Left lung (tissue), 10 donors: Measurements from ENCODE around the gene KCNF1. TPM values are rescaled to one million over a fixed set of nuclear protein-coding genes. Genes with fewer than 3 reads are reported as not detected.

Experiments
- ATAC-seq: fragments of 200-7000 bp; cut with Tn5 transposase; one replicate; pipeline ENCODE4 v1.9.1; 2020; ENCODE audit warnings: moderate library complexity
- DNase-seq, 4 donors: peaks; one replicate each; pipeline ENCODE4 v3.0.0-alpha.2; 2013 to 2020
- H3K27ac ChIP-seq, 2 donors: fragments of 200-600 bp; sonication (generic) in 1 of 2; one replicate each; pipeline versions ENCODE4 v1.5.0 to v1.8.0; 2020 to 2021
- H3K27me3 ChIP-seq, 2 donors: fragments of 200-600 bp; sonication (generic) in 1 of 2; one replicate each; pipeline versions ENCODE4 v1.5.0 to v1.8.0; 2020 to 2021
- H3K36me3 ChIP-seq, 2 donors: fragments of 200-600 bp; sonication (generic) in 1 of 2; one replicate each; pipeline versions ENCODE4 v1.5.0 to v1.8.0; 2020 to 2021
- H3K4me1 ChIP-seq, 2 donors: fragments of 200-600 bp; one replicate each; pipeline ENCODE4 v1.8.0; 2021
- H3K4me3 ChIP-seq, 2 donors: fragments of 200-600 bp; sonication (generic) in 1 of 2; one replicate each; pipeline versions ENCODE4 v1.5.0 to v1.8.0; 2020 to 2021; ENCODE audit warnings: mild to moderate bottlenecking in 1 of 2
- H3K9me3 ChIP-seq, 2 donors: fragments of 200-600 bp; sonication (generic) in 1 of 2; one replicate each; pipeline versions ENCODE4 v1.5.0 to v1.8.0; 2020 to 2021
- intact Hi-C, 2 donors: fragments of 100-400 bp; cut with DNase I; formaldehyde crosslinking; loops; one replicate each; pipeline versions ENCODE4 v1.11.2 to v1.14.2; 2022
- polyA plus RNA-seq, 6 donors: library from polyadenylated mRNA; unstranded; fragments of 120-200 nt; gene quantifications; one replicate each; pipeline ENCODE4 v1.2.1, GENCODE V29; 2013; ENCODE audit not compliant: insufficient read length in 6 of 6
- total RNA-seq, 2 donors: library from RNA; stranded (reverse); fragmentation: NEBNext Ultra II Directional; extraction: Animal tissue kit (Norgen Biotek cat#: 25700); gene quantifications; one replicate each; pipeline ENCODE4 v1.2.1, GENCODE V29; 2021
- TF ChIP-seq, protein P1 (sequence below), 2 donors: fragments of 200-600 bp; sonication (generic) in 1 of 2; IDR thresholded peaks; one replicate each; pipeline versions ENCODE4 v1.5.0 to v1.8.0; 2021; ENCODE audit warnings: antibody characterized with exemption in 2 of 2
- donor health status: DM: no; HTN: yes; CAD: no.
- donor health status: DM: no; HTN: no; CAD: no.

KCNF1 gene
- total and polyA plus RNA-seq, 8 donors, result 0.98 to 2.5 (median 1.8) TPM; not detected in 2

DNA sequence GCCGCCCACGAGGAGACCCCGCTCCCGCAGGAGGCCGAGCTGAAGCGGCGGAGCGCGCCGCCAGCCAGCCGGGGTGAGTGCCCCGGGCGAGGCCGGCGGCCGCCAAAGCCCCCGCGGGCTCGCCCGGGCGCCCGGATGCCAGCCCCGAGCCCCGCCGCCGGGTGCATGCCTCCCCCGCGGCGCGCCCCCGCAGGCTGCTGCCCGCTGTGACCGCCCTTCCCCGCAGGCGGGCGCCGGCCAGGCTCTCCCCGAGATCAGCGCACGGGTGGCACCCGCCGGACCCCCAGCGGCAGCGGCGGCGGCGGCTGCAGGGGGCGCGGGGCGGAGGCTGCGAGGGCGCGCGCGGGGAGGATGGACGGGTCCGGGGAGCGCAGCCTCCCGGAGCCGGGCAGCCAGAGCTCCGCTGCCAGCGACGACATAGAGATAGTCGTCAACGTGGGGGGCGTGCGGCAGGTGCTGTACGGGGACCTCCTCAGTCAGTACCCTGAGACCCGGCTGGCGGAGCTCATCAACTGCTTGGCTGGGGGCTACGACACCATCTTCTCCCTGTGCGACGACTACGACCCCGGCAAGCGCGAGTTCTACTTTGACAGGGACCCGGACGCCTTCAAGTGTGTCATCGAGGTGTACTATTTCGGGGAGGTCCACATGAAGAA, 470 bp downstream of the KCNF1 start:
- Histone ChIP-seq H3K4me3 (peak overlapping the region in 1 of 2 donors; percentile 7), H3K9me3 (no peaks in the 10 kb centered on the region), H3K36me3 (no peaks in the 10 kb centered on the region), H3K4me1 (peaks cover 0 to 7% of the 10 kb centered on the region in 2 donors), H3K27ac (no peak overlapping the region), H3K27me3 (peaks cover 37 to 70% of the 10 kb centered on the region in 2 donors)
- TF ChIP-seq, protein P1, sequence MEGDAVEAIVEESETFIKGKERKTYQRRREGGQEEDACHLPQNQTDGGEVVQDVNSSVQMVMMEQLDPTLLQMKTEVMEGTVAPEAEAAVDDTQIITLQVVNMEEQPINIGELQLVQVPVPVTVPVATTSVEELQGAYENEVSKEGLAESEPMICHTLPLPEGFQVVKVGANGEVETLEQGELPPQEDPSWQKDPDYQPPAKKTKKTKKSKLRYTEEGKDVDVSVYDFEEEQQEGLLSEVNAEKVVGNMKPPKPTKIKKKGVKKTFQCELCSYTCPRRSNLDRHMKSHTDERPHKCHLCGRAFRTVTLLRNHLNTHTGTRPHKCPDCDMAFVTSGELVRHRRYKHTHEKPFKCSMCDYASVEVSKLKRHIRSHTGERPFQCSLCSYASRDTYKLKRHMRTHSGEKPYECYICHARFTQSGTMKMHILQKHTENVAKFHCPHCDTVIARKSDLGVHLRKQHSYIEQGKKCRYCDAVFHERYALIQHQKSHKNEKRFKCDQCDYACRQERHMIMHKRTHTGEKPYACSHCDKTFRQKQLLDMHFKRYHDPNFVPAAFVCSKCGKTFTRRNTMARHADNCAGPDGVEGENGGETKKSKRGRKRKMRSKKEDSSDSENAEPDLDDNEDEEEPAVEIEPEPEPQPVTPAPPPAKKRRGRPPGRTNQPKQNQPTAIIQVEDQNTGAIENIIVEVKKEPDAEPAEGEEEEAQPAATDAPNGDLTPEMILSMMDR (IDR thresholded peaks at IDR 0.05), result no peak
- intact Hi-C loops, result no loop called here
- no peak for DNase-seq
- no peak for ATAC-seq

DNA sequence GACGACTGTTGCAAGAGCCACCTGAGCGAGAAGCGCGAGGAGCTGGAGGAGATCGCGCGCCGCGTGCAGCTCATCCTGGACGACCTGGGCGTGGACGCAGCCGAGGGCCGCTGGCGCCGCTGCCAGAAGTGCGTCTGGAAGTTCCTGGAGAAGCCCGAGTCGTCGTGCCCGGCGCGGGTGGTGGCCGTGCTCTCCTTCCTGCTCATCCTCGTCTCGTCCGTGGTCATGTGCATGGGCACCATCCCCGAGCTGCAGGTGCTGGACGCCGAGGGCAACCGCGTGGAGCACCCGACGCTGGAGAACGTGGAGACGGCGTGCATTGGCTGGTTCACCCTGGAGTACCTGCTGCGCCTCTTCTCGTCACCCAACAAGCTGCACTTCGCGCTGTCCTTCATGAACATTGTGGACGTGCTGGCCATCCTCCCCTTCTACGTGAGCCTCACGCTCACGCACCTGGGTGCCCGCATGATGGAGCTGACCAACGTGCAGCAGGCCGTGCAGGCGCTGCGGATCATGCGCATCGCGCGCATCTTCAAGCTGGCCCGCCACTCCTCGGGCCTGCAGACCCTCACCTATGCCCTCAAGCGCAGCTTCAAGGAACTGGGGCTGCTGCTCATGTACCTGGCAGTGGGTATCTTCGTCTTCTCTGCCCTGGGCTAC, 1.2 kb downstream of the KCNF1 start:
- Histone ChIP-seq H3K27me3 (peaks cover 37 to 70% of the 10 kb centered on the region in 2 donors), H3K9me3 (no peaks in the 10 kb centered on the region), H3K4me3 (no peak overlapping the region), H3K36me3 (no peaks in the 10 kb centered on the region), H3K4me1 (peaks cover 0 to 7% of the 10 kb centered on the region in 2 donors), H3K27ac (no peak overlapping the region)
- TF ChIP-seq, protein P1 (IDR thresholded peaks at IDR 0.05), result no peak
- no peak for ATAC-seq
- no peak for DNase-seq
- intact Hi-C loops, result no loop called here

DNA sequence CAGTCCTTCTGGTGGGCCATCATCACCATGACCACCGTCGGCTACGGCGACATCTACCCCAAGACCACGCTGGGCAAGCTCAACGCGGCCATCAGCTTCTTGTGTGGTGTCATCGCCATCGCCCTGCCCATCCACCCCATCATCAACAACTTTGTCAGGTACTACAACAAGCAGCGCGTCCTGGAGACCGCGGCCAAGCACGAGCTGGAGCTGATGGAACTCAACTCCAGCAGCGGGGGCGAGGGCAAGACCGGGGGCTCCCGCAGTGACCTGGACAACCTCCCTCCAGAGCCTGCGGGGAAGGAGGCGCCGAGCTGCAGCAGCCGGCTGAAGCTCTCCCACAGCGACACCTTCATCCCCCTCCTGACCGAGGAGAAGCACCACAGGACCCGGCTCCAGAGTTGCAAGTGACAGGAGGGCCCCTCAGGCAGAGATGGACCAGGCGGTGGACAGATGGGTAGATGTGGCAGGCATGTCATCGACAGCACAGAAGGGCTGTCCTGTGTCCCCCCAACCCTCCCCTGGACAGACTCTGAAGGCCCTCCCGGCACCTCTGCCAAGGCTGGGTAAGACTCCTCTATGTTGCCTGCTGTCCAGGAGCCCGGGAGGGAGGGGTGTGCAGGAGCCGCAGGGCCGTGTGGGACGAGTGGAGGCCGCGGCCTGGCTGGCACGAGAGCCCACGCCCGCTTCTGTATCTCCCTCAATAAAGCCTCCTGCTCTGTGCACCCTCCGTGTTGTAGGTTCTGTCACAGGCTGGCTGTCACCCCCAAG, 2.0 kb downstream of the KCNF1 start:
- Histone ChIP-seq H3K27me3 (peaks cover 37 to 70% of the 10 kb centered on the region in 2 donors), H3K4me1 (peaks cover 0 to 7% of the 10 kb centered on the region in 2 donors), H3K4me3 (no peak overlapping the region), H3K9me3 (no peaks in the 10 kb centered on the region), H3K36me3 (no peaks in the 10 kb centered on the region), H3K27ac (no peak overlapping the region)
- no peak for ATAC-seq
- DNase-seq, result no peak
- intact Hi-C loops, result no loop called here
- TF ChIP-seq, protein P1 (IDR thresholded peaks at IDR 0.05), result no peak

DNA sequence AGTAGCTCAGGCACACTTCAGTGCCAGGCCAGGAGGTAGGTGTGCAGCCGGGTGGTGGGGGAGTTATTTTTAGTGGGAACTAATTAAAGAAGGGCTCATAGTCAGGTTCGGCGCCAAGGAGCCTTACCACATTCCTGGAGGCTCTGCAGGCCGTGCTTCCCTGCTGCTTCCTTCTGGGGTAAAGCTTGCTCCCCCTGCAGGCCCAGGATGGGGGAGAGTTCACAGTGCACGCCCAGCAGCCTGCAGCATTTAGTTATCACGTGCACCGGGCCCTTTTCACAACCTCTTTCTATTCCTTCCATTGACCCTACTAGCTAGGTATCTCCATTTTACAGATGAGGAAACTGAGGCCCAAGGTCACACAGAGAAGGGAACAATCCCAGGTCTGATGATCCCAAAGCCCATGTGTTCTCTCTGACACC, 2.5 kb downstream of the KCNF1 start:
- Histone ChIP-seq H3K4me1 (peaks cover 0 to 7% of the 10 kb centered on the region in 2 donors), H3K9me3 (no peaks in the 10 kb centered on the region), H3K4me3 (no peak overlapping the region), H3K27ac (no peak overlapping the region), H3K27me3 (peaks cover 37 to 69% of the 10 kb centered on the region in 2 donors), H3K36me3 (no peaks in the 10 kb centered on the region)
- TF ChIP-seq, protein P1 (IDR thresholded peaks at IDR 0.05), result no peak
- DNase-seq, result no peak
- ATAC-seq, result no peak
- intact Hi-C loops, result no loop called here

DNA sequence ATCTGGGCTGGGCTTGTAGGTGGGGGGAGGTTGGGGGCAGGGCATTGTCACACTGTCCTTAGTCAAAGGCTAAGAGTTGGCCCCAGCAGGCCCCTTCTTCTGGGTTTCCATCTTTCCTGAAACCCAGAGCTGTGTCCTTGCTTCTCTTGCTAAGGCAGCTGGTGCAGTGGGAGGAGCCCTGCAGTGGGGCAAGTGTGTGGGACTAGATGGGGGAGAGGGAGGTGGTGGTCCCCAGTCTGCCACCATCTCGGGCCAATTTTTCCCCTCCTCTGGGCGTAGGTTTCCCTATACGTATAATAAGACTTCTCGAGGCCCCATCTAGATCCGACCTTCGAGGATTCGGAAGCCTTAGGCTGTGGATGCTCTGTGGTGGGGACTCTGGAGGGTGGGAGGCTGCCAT, 3.5 kb downstream of the KCNF1 start:
- no peak for ATAC-seq
- intact Hi-C loops, result no loop called here
- Histone ChIP-seq H3K36me3 (no peaks in the 10 kb centered on the region), H3K4me3 (no peak overlapping the region), H3K9me3 (no peaks in the 10 kb centered on the region), H3K4me1 (peaks cover 0 to 7% of the 10 kb centered on the region in 2 donors), H3K27me3 (peaks cover 36 to 67% of the 10 kb centered on the region in 2 donors), H3K27ac (no peak overlapping the region)
- TF ChIP-seq, protein P1 (IDR thresholded peaks at IDR 0.05), result no peak
- no peak for DNase-seq
